ENCODE data around the gene HLCS.

- TF ChIP-seq SMC3 (IDR thresholded peaks at IDR 0.05; ENCODE audit: low read depth, low read length) (no peak), MAZ (IDR thresholded peaks at IDR 0.05; ENCODE audit: borderline replicate concordance, low read depth, low read length) (no peak), CTCF (conservative IDR thresholded peaks at IDR 0.05; ENCODE audit: low read depth, low read length) (no peak), RFX5 (IDR thresholded peaks at IDR 0.05; ENCODE audit: low read depth, low read length) (no peak), MXI1 (IDR thresholded peaks at IDR 0.05; ENCODE audit: borderline replicate concordance, low read depth, low read length) (no peak), POLR2A (IDR thresholded peaks at IDR 0.05; ENCODE audit: low read depth, low read length) (no peak), RAD21 (IDR thresholded peaks at IDR 0.05; ENCODE audit: low read length) (no peak), USF2 (IDR thresholded peaks at IDR 0.05; ENCODE audit: low read depth, low read length) (no peak), CEBPB (IDR thresholded peaks at IDR 0.05; ENCODE audit: low read depth, low read length) (no peak), RCOR1 (IDR thresholded peaks at IDR 0.05; ENCODE audit: insufficient replicate concordance, low read length) (no peak)
Observed at GRCh38 chr21:36704958-36705678, 261.4 kb downstream of the HLCS start.

Data from IMR-90 (cell line).